H9 (cell line): ENCODE results near the gene TP53. TPM values are rescaled to one million over a fixed set of nuclear protein-coding genes. Genes with fewer than 3 reads are reported as not detected.

Experiments
- DNase-seq: peaks from one replicate; pipeline ENCODE4 v3.0.0-alpha.2; 2017
- H2AFZ ChIP-seq: one replicate; pipeline ENCODE4 v1.6.1; 2013; ENCODE audit warnings: mild to moderate bottlenecking, low read length, control low read depth, moderate library complexity
- H2AK5ac ChIP-seq: 2 replicates; pipeline ENCODE4 v1.6.1; 2013; ENCODE audit warnings: low read length, control low read depth, mixed read lengths; ENCODE audit not compliant: insufficient read length
- H2BK120ac ChIP-seq: one replicate; pipeline ENCODE4 v1.6.1; 2013; ENCODE audit warnings: low read depth, mild to moderate bottlenecking, low read length, control low read depth, inconsistent platforms; ENCODE audit not compliant: poor library complexity, severe bottlenecking
- H2BK12ac ChIP-seq: 2 replicates; pipeline ENCODE4 v1.6.1; 2013; ENCODE audit warnings: low read length, control low read depth, mixed read lengths, low read depth; ENCODE audit not compliant: insufficient read length
- H2BK15ac ChIP-seq: 2 replicates; pipeline ENCODE4 v1.6.1; 2013; ENCODE audit warnings: low read depth, low read length, control low read depth
- H2BK20ac ChIP-seq: one replicate; pipeline ENCODE4 v1.6.1; 2013; ENCODE audit warnings: low read depth, mild to moderate bottlenecking, low read length, control low read depth, inconsistent platforms; ENCODE audit not compliant: poor library complexity, severe bottlenecking
- H2BK5ac ChIP-seq: 2 replicates; pipeline ENCODE4 v1.6.1; 2013; ENCODE audit warnings: low read length, control low read depth, mixed read lengths; ENCODE audit not compliant: insufficient read length
- H3K14ac ChIP-seq: 2 replicates; pipeline ENCODE4 v1.6.1; 2013; ENCODE audit warnings: low read length, control low read depth; ENCODE audit not compliant: insufficient read depth
- H3K18ac ChIP-seq: 2 replicates; pipeline ENCODE4 v1.6.1; 2013; ENCODE audit warnings: low read depth, mild to moderate bottlenecking, mixed read lengths, low read length, control low read depth; ENCODE audit not compliant: insufficient read length
- H3K23ac ChIP-seq: 2 replicates; pipeline ENCODE4 v1.6.1; 2013; ENCODE audit warnings: low read length, control low read depth, mixed read lengths, low read depth; ENCODE audit not compliant: insufficient read length
- H3K23me2 ChIP-seq: 2 replicates; pipeline ENCODE4 v1.6.1; 2013; ENCODE audit warnings: low read depth, mild to moderate bottlenecking, mixed read lengths, low read length, control low read depth; ENCODE audit not compliant: insufficient read length, poor library complexity, severe bottlenecking
- H3K27ac ChIP-seq: 2 replicates; pipeline ENCODE4 v1.5.1; 2013; ENCODE audit warnings: low read length, control low read depth, mixed read lengths, low read depth; ENCODE audit not compliant: insufficient read length
- H3K27me3 ChIP-seq: 2 replicates; pipeline ENCODE4 v1.6.1; 2013; ENCODE audit warnings: low read length, control low read depth, inconsistent platforms; ENCODE audit not compliant: insufficient read depth
- H3K4ac ChIP-seq: 2 replicates; pipeline ENCODE4 v1.6.1; 2013; ENCODE audit warnings: low read depth, mild to moderate bottlenecking, control low read depth, inconsistent platforms, low read length, moderate library complexity
- H3K4me1 ChIP-seq: 2 replicates; pipeline ENCODE4 v1.6.1; 2013; ENCODE audit warnings: low read length, control low read depth, inconsistent platforms; ENCODE audit not compliant: insufficient read depth
- H3K4me2 ChIP-seq: 2 replicates; pipeline ENCODE4 v1.6.1; 2013; ENCODE audit warnings: low read length, control low read depth, mixed read lengths; ENCODE audit not compliant: insufficient read length, insufficient read depth
- H3K56ac ChIP-seq: 2 replicates; pipeline ENCODE4 v1.6.1; 2013; ENCODE audit warnings: low read depth, mild to moderate bottlenecking, mixed read lengths, low read length, control low read depth; ENCODE audit not compliant: insufficient read length
- H3K79me1 ChIP-seq: 2 replicates; pipeline ENCODE4 v1.6.1; 2013; ENCODE audit warnings: low read depth, mild to moderate bottlenecking, moderate library complexity, low read length, control low read depth, inconsistent platforms; ENCODE audit not compliant: insufficient read depth, poor library complexity, severe bottlenecking
- H3K79me2 ChIP-seq: 2 replicates; pipeline ENCODE4 v1.6.1; 2013; ENCODE audit warnings: low read length, control low read depth, inconsistent platforms; ENCODE audit not compliant: insufficient read depth
- H3K9ac ChIP-seq: 2 replicates; pipeline ENCODE4 v1.6.1; 2013; ENCODE audit warnings: low read length, control low read depth, mixed read lengths; ENCODE audit not compliant: insufficient read length; ENCODE audit errors: extremely low read depth
- H3K9me3 ChIP-seq: one replicate; pipeline ENCODE4 v1.6.1; 2013; ENCODE audit warnings: low read depth, low read length, inconsistent platforms; ENCODE audit not compliant: control insufficient read depth
- H3T11ph ChIP-seq: one replicate; pipeline ENCODE4 v1.6.1; 2013; ENCODE audit warnings: mild to moderate bottlenecking, low read length, control low read depth, inconsistent platforms
- H4K20me1 ChIP-seq: one replicate; pipeline ENCODE4 v1.6.1; 2013; ENCODE audit not compliant: control insufficient read depth, insufficient read length, insufficient read depth
- H4K5ac ChIP-seq: 2 replicates; pipeline ENCODE4 v1.6.1; 2013; ENCODE audit warnings: low read depth, mild to moderate bottlenecking, mixed read lengths, low read length, control low read depth; ENCODE audit not compliant: insufficient read length
- H4K8ac ChIP-seq: replicated peaks from 2 replicates; pipeline ENCODE4 v1.6.1; 2013; ENCODE audit warnings: low read length, control low read depth, mixed read lengths, low read depth; ENCODE audit not compliant: insufficient read length
- H4K91ac ChIP-seq: 2 replicates; pipeline ENCODE4 v1.6.1; 2013; ENCODE audit warnings: low read depth, mild to moderate bottlenecking, moderate library complexity, mixed read lengths, low read length, control low read depth; ENCODE audit not compliant: insufficient read length
- H3K27ac Mint-ChIP-seq, 3 experiments: 2 replicates in 2 of 3; 3 replicates in 1 of 3; pipeline ENCODE4 v1.8.0; 2020 to 2021; ENCODE audit warnings: mixed read lengths in 3 of 3, mild to moderate bottlenecking in 1 of 3, moderate library complexity in 1 of 3
- H3K27me3 Mint-ChIP-seq: 2 replicates; pipeline ENCODE4 v1.8.0; 2021; ENCODE audit warnings: low read depth, mild to moderate bottlenecking, moderate library complexity, mixed read lengths
- H3K36me3 Mint-ChIP-seq, 3 experiments: 2 replicates in 2 of 3; 3 replicates in 1 of 3; pipeline ENCODE4 v1.8.0; 2020 to 2021; ENCODE audit warnings: low read depth in 3 of 3, mixed read lengths in 3 of 3; ENCODE audit not compliant: insufficient read depth in 1 of 3
- H3K4me1 Mint-ChIP-seq, 2 experiments: 2 replicates each; pipeline ENCODE4 v1.8.0; 2020; ENCODE audit warnings: mixed read lengths in 2 of 2
- H3K4me3 Mint-ChIP-seq, 2 experiments: 2 replicates in 1 of 2; 3 replicates in 1 of 2; pipeline ENCODE4 v1.8.0; 2020 to 2021; ENCODE audit warnings: mild to moderate bottlenecking in 2 of 2, mixed read lengths in 2 of 2, moderate library complexity in 1 of 2
- H3K9me3 Mint-ChIP-seq, 2 experiments: 2 replicates in 1 of 2; 3 replicates in 1 of 2; pipeline ENCODE4 v1.8.0; 2020; ENCODE audit warnings: mild to moderate bottlenecking in 2 of 2, mixed read lengths in 2 of 2, moderate library complexity in 1 of 2
- WGBS: extraction: QIAGEN DNeasy Blood & Tissue Kit; methylation state at CpG from one replicate; pipeline ENCODE4 v1.1.7; 2013; ENCODE audit warnings: missing lambda C conversion rate, low lambda C conversion rate, mixed read lengths; ENCODE audit not compliant: insufficient read length; ENCODE audit errors: extremely low coverage; 5-methylcytosine and 5-hydroxymethylcytosine counted together
- total RNA-seq: library from RNA; stranded (reverse); gene quantifications from 2 replicates; pipeline ENCODE4 v1.2.1, GENCODE V29; 2021
- TF ChIP-seq, protein P1 (sequence below): fragments of 200-600 bp; sonication (generic); conservative IDR thresholded peaks from 3 replicates; pipeline ENCODE4 v1.8.0; 2021; ENCODE audit warnings: antibody characterized with exemption, mild to moderate bottlenecking

The TP53 gene
- total RNA-seq, 1 experiment from 2014 or later, result 163 TPM

DNA sequence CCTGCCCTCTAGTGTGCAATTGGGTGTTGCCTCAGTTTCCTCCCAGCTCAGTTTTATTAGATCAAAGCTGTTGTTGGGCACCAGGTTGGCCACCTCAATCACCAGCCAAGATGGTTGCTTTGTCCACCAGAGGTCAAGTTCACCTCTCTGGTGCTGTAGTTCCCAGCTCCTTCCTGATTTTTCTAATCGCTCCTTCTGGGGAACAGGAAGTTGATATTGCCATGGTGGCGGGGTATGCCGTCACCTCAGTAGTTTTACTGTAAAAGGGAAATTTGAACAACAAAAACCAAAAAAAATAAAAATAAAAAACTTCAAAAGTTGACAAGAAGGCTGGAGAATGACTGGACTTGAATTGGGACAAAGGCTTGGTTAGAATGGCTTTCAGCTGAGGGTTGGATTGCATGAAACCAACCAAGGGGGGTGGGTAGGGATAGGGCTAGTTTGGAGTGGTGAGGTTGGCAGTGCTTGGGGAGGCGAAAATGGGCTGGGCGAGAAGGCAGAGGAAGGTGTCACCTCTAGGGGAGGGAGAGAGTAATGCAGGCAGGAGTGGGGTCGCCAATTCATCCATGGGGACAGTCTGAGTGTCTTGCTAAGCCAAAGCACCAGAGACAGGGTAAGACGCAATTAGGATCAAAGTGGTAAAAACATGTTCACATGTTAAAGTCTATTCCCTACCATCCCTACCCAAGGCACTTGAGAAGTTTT, 23.9 kb upstream of the TP53 start:
- no CpG with 5 or more reads among the region's 7 CpGs for WGBS
- Histone ChIP-seq H4K20me1 (no peaks in the 10 kb centered on the region), H3K79me1 (no peaks in the 10 kb centered on the region), H3K4me1 (peaks cover 3% of the 10 kb centered on the region), H3K4me2 (no peak overlapping the region), H2AFZ (no peak overlapping the region), H3K27me3 (no peaks in the 10 kb centered on the region; the same call in 1 of the 2 replicates), H3K14ac (no peak overlapping the region), H4K91ac (no peak overlapping the region), H4K8ac (no peak overlapping the region), H3K56ac (no peak overlapping the region), H3K9me3 (no peaks in the 10 kb centered on the region), H3K9ac (no peak overlapping the region), H2BK5ac (no peak overlapping the region), H3K27ac (no peak overlapping the region), H3K79me2 (no peaks in the 10 kb centered on the region), H2AK5ac (no peak overlapping the region), H4K5ac (no peak overlapping the region), H3K23me2 (no peaks in the 10 kb centered on the region), H3K4ac (no peak overlapping the region), H2BK120ac (no peak overlapping the region), H2BK15ac (no peak overlapping the region), H2BK20ac (no peak overlapping the region), H3T11ph (no peak overlapping the region), H3K23ac (no peak overlapping the region), H2BK12ac (no peak overlapping the region), H3K18ac (no peak overlapping the region)
- Mint-ChIP-seq H3K9me3 (no peaks in the 10 kb centered on the region), H3K27ac (no peak overlapping the region; a peak in 1 of 7 replicates), H3K4me1 (peaks cover 32 to 52% of the 10 kb centered on the region in 2 experiments), H3K36me3 (peaks cover 0 to 7% (median 0%) of the 10 kb centered on the region in 3 experiments; a peak in 3 of 7 replicates), H3K27me3 (peaks cover 54% of the 10 kb centered on the region), H3K4me3 (peak overlapping the region in 1 of 2 experiments; percentile 67; a peak in 3 of 5 replicates)
- DNase-seq, result peak; percentile 74
- TF ChIP-seq, protein P1, sequence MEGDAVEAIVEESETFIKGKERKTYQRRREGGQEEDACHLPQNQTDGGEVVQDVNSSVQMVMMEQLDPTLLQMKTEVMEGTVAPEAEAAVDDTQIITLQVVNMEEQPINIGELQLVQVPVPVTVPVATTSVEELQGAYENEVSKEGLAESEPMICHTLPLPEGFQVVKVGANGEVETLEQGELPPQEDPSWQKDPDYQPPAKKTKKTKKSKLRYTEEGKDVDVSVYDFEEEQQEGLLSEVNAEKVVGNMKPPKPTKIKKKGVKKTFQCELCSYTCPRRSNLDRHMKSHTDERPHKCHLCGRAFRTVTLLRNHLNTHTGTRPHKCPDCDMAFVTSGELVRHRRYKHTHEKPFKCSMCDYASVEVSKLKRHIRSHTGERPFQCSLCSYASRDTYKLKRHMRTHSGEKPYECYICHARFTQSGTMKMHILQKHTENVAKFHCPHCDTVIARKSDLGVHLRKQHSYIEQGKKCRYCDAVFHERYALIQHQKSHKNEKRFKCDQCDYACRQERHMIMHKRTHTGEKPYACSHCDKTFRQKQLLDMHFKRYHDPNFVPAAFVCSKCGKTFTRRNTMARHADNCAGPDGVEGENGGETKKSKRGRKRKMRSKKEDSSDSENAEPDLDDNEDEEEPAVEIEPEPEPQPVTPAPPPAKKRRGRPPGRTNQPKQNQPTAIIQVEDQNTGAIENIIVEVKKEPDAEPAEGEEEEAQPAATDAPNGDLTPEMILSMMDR, result peak; percentile 59
